HEK293 (cell line): Measurements from ENCODE around the gene CBLN4.

Source experiments
- CTCF ChIA-PET: fragments of 350-600 bp; formaldehyde crosslinking; extraction: SDS; loops from one replicate; lab custom pipeline; 2021; ENCODE audit warnings: antibody characterized with exemption; lab: Yijun Ruan, JAX
- POLR2A ChIA-PET: fragments of 300-600 bp; formaldehyde crosslinking; extraction: SDS; loops from one replicate; lab custom pipeline; 2020; ENCODE audit warnings: antibody characterized with exemption, inconsistent platforms; lab: Yijun Ruan, JAX
- H3K27ac ChIP-seq: fragments of 200-500 bp; sonication (Bioruptor generic); 2 replicates; pipeline ENCODE4 v1.5.1; 2014; ENCODE audit warnings: low read depth, low read length, control low read depth, inconsistent platforms; ENCODE audit errors: extremely low read depth
- H3K36me3 ChIP-seq, 2 experiments: fragments of 200-500 bp in 1 of 2; sonication (Bioruptor generic) in 1 of 2; 1 replicate in 1 of 2; 2 replicates in 1 of 2; pipeline ENCODE4 v1.5.1; 2014 to 2017; ENCODE audit warnings: inconsistent platforms in 2 of 2, low read length in 2 of 2; ENCODE audit not compliant: control insufficient read depth in 2 of 2, insufficient read depth in 1 of 2
- H3K4me1 ChIP-seq: fragments of 200-500 bp; sonication (Bioruptor generic); 2 replicates; pipeline ENCODE4 v1.5.1; 2014; ENCODE audit warnings: mild to moderate bottlenecking, low read length, inconsistent platforms; ENCODE audit not compliant: control insufficient read depth, insufficient read depth
- H3K4me3 ChIP-seq: 2 replicates; pipeline ENCODE4 v1.5.1; 2011; ENCODE audit warnings: low read depth, mild to moderate bottlenecking, control low read depth, low read length, moderate library complexity
- H3K9me3 ChIP-seq: fragments of 200-500 bp; sonication (Bioruptor generic); 2 replicates; pipeline ENCODE4 v1.5.1; 2014; ENCODE audit warnings: low read depth, low read length, inconsistent platforms; ENCODE audit not compliant: control insufficient read depth, insufficient read depth
- BCL11B ChIP-seq: fragments of 450-650 bp; formaldehyde crosslinking; IDR thresholded peaks from 2 replicates; pipeline ENCODE4 v1.5.1; 2016; ENCODE audit warnings: low read depth, missing biosample characterization, missing genetic modification characterization
- GLI2 ChIP-seq: fragments of 450-650 bp; formaldehyde crosslinking; IDR thresholded peaks from 2 replicates; pipeline ENCODE4; 2017; ENCODE audit warnings: missing biosample characterization, missing genetic modification characterization, low read depth, borderline replicate concordance
- HOXD13 ChIP-seq: sonication (generic); formaldehyde crosslinking; IDR thresholded peaks from 2 replicates; pipeline ENCODE4 v1.8.0; 2022; ENCODE audit warnings: missing genetic modification reagents, borderline replicate concordance
- REPIN1 ChIP-seq: fragments of 450-650 bp; formaldehyde crosslinking; IDR thresholded peaks from 2 replicates; pipeline ENCODE4 v1.5.1; 2017; ENCODE audit warnings: missing biosample characterization, missing genetic modification characterization, low read depth
- SALL2 ChIP-seq: fragments of 450-650 bp; formaldehyde crosslinking; IDR thresholded peaks from 2 replicates; pipeline ENCODE4 v1.5.0; 2017; ENCODE audit warnings: missing biosample characterization, mild to moderate bottlenecking, missing genetic modification characterization, borderline replicate concordance
- YY1 ChIP-seq: fragments of 450-650 bp; formaldehyde crosslinking; IDR thresholded peaks from 2 replicates; pipeline ENCODE4 v1.5.1; 2018; ENCODE audit warnings: missing biosample characterization, missing genetic modification characterization
- ZEB2 ChIP-seq: fragments of 450-650 bp; formaldehyde crosslinking; IDR thresholded peaks from 2 replicates; pipeline ENCODE4 v1.5.1; 2016; ENCODE audit warnings: missing biosample characterization, missing genetic modification characterization
- ZNF138 ChIP-seq: fragments of 450-650 bp; formaldehyde crosslinking; IDR thresholded peaks from 2 replicates; pipeline ENCODE4 v1.5.1; 2016; ENCODE audit warnings: missing biosample characterization, missing genetic modification characterization, borderline replicate concordance
- ZNF175 ChIP-seq: fragments of 450-650 bp; formaldehyde crosslinking; IDR thresholded peaks from 2 replicates; pipeline ENCODE4 v1.5.1; 2016; ENCODE audit warnings: missing biosample characterization, missing genetic modification characterization
- ZNF202 ChIP-seq: fragments of 450-650 bp; formaldehyde crosslinking; IDR thresholded peaks from 2 replicates; pipeline ENCODE4 v1.5.1; 2016; ENCODE audit warnings: missing biosample characterization, missing genetic modification characterization, borderline replicate concordance
- ZNF23 ChIP-seq: fragments of 450-650 bp; formaldehyde crosslinking; IDR thresholded peaks from 2 replicates; pipeline ENCODE4 v1.5.1; 2016; ENCODE audit warnings: missing biosample characterization, missing genetic modification characterization, borderline replicate concordance
- ZNF311 ChIP-seq: fragments of 450-650 bp; formaldehyde crosslinking; IDR thresholded peaks from 2 replicates; pipeline ENCODE4 v1.5.1; 2017; ENCODE audit warnings: missing biosample characterization, missing genetic modification characterization, borderline replicate concordance
- ZNF362 ChIP-seq: fragments of 450-650 bp; formaldehyde crosslinking; IDR thresholded peaks from 2 replicates; pipeline ENCODE4 v1.5.1; 2016; ENCODE audit warnings: missing biosample characterization, missing genetic modification characterization
- ZNF391 ChIP-seq: fragments of 450-650 bp; formaldehyde crosslinking; IDR thresholded peaks from 2 replicates; pipeline ENCODE4 v1.5.1; 2016; ENCODE audit warnings: low read depth, missing biosample characterization, missing genetic modification characterization, borderline replicate concordance
- ZNF423 ChIP-seq: fragments of 450-650 bp; formaldehyde crosslinking; IDR thresholded peaks from 2 replicates; pipeline ENCODE4 v1.5.1; 2016; ENCODE audit warnings: missing biosample characterization, missing genetic modification characterization
- ZNF433 ChIP-seq: fragments of 450-650 bp; formaldehyde crosslinking; IDR thresholded peaks from 2 replicates; pipeline ENCODE4 v1.5.1; 2016; ENCODE audit warnings: missing biosample characterization, missing genetic modification characterization, low read depth
- ZNF449 ChIP-seq: fragments of 450-650 bp; formaldehyde crosslinking; IDR thresholded peaks from 2 replicates; pipeline ENCODE4 v1.5.1; 2017; ENCODE audit warnings: missing biosample characterization, mild to moderate bottlenecking, missing genetic modification characterization, moderate library complexity
- ZNF529 ChIP-seq: fragments of 450-650 bp; formaldehyde crosslinking; IDR thresholded peaks from 2 replicates; pipeline ENCODE4 v1.5.1; 2017; ENCODE audit warnings: missing genetic modification characterization, missing biosample characterization; ENCODE audit not compliant: insufficient replicate concordance
- ZNF544 ChIP-seq: fragments of 450-650 bp; formaldehyde crosslinking; IDR thresholded peaks from 2 replicates; pipeline ENCODE4 v1.5.0; 2017; ENCODE audit warnings: missing biosample characterization, missing genetic modification characterization
- ZNF596 ChIP-seq: fragments of 450-650 bp; IDR thresholded peaks from 2 replicates; pipeline ENCODE4 v1.5.0; 2018; ENCODE audit warnings: missing biosample characterization, mild to moderate bottlenecking, missing genetic modification characterization, moderate library complexity
- ZNF654 ChIP-seq: fragments of 450-650 bp; formaldehyde crosslinking; IDR thresholded peaks from 2 replicates; pipeline ENCODE4 v1.5.1; 2016; ENCODE audit warnings: low read depth, missing biosample characterization, missing genetic modification characterization
- ZNF670 ChIP-seq: fragments of 450-650 bp; formaldehyde crosslinking; IDR thresholded peaks from 2 replicates; pipeline ENCODE4 v1.5.1; 2016; ENCODE audit warnings: missing biosample characterization, missing genetic modification characterization, low read depth
- ZNF792 ChIP-seq: fragments of 450-650 bp; formaldehyde crosslinking; IDR thresholded peaks from 2 replicates; pipeline ENCODE4 v1.5.1; 2016; ENCODE audit warnings: missing biosample characterization, missing genetic modification characterization
- ZNF837 ChIP-seq: fragments of 450-650 bp; formaldehyde crosslinking; IDR thresholded peaks from 2 replicates; pipeline ENCODE4 v1.5.1; 2016; ENCODE audit warnings: missing biosample characterization, missing genetic modification characterization
- TF ChIP-seq, protein P1 (sequence below): fragments of 450-650 bp; formaldehyde crosslinking; IDR thresholded peaks from 2 replicates; pipeline ENCODE4 v1.5.1; 2016; ENCODE audit warnings: missing biosample characterization, missing genetic modification characterization
- TF ChIP-seq, protein P2 (sequence below): fragments of 450-650 bp; formaldehyde crosslinking; IDR thresholded peaks from 2 replicates; pipeline ENCODE4 v1.5.1; 2016; ENCODE audit warnings: missing biosample characterization, missing genetic modification characterization, low read depth
- TF ChIP-seq, protein P3 (sequence below): sonication (generic); formaldehyde crosslinking; IDR thresholded peaks from 2 replicates; pipeline ENCODE4 v1.8.1; 2022; ENCODE audit warnings: mild to moderate bottlenecking, moderate library complexity, missing genetic modification reagents

Gene CBLN4

GRCh38 chr20:55977690-55978459 lies 27.4 kb downstream of the CBLN4 start:
- TF ChIP-seq GLI2 (tag by site-specific recombination) (no peak), ZNF670 (tag by site-specific recombination) (no peak), ZNF391 (no peak), ZNF792 (tag by site-specific recombination) (no peak), ZNF654 (tag by site-specific recombination) (no peak), YY1 (tag by site-specific recombination) (no peak), ZNF837 (tag by site-specific recombination) (no peak), REPIN1 (tag by site-specific recombination) (no peak), ZNF311 (tag by site-specific recombination) (no peak), BCL11B (tag by site-specific recombination) (no peak), SALL2 (tag by site-specific recombination) (no peak), ZNF544 (tag by site-specific recombination) (no peak), HOXD13 (CRISPR knock-in tag) (no peak), ZNF449 (tag by site-specific recombination) (no peak), ZEB2 (tag by site-specific recombination) (no peak)
- TF ChIP-seq, protein P1, sequence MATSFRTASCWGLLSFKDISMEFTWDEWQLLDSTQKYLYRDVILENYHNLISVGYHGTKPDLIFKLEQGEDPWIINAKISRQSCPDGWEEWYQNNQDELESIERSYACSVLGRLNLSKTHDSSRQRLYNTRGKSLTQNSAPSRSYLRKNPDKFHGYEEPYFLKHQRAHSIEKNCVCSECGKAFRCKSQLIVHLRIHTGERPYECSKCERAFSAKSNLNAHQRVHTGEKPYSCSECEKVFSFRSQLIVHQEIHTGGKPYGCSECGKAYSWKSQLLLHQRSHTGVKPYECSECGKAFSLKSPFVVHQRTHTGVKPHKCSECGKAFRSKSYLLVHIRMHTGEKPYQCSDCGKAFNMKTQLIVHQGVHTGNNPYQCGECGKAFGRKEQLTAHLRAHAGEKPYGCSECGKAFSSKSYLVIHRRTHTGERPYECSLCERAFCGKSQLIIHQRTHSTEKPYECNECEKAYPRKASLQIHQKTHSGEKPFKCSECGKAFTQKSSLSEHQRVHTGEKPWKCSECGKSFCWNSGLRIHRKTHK (tag by site-specific recombination): no peak
- TF ChIP-seq, protein P2, sequence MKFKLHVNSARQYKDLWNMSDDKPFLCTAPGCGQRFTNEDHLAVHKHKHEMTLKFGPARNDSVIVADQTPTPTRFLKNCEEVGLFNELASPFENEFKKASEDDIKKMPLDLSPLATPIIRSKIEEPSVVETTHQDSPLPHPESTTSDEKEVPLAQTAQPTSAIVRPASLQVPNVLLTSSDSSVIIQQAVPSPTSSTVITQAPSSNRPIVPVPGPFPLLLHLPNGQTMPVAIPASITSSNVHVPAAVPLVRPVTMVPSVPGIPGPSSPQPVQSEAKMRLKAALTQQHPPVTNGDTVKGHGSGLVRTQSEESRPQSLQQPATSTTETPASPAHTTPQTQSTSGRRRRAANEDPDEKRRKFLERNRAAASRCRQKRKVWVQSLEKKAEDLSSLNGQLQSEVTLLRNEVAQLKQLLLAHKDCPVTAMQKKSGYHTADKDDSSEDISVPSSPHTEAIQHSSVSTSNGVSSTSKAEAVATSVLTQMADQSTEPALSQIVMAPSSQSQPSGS (tag by site-specific recombination): no peak
- TF ChIP-seq, protein P3, sequence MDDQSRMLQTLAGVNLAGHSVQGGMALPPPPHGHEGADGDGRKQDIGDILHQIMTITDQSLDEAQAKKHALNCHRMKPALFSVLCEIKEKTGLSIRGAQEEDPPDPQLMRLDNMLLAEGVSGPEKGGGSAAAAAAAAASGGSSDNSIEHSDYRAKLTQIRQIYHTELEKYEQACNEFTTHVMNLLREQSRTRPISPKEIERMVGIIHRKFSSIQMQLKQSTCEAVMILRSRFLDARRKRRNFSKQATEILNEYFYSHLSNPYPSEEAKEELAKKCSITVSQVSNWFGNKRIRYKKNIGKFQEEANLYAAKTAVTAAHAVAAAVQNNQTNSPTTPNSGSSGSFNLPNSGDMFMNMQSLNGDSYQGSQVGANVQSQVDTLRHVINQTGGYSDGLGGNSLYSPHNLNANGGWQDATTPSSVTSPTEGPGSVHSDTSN (CRISPR knock-in tag): no peak
- ChIA-PET POLR2A (no interaction called here), CTCF (interaction anchor here (0.7 kb wide), 1 partner anchor 1926 kb away, joined by 3 read pairs; no protein-coding TSS in a partner anchor)
- Histone ChIP-seq H3K4me1 (no peaks in the 10 kb centered on the region), H3K27ac (no peak overlapping the region), H3K4me3 (no peak overlapping the region), H3K9me3 (no peaks in the 10 kb centered on the region), H3K36me3 (no peaks in the 10 kb centered on the region)

GRCh38 chr20:55974491-55975202 lies 30.7 kb downstream of the CBLN4 start:
- POLR2A ChIA-PET: no interaction called here
- CTCF ChIA-PET: no interaction called here
- Histone ChIP-seq H3K36me3 (no peaks in the 10 kb centered on the region), H3K27ac (no peak overlapping the region), H3K4me3 (no peak overlapping the region), H3K4me1 (no peaks in the 10 kb centered on the region), H3K9me3 (no peaks in the 10 kb centered on the region)
- TF ChIP-seq ZNF138 (tag by site-specific recombination): no peak
- no peak for TF ChIP-seq ZNF792 (tag by site-specific recombination)
- TF ChIP-seq ZNF202 (tag by site-specific recombination): no peak
- no peak for TF ChIP-seq ZNF529 (tag by site-specific recombination)
- TF ChIP-seq ZNF423 (tag by site-specific recombination): no peak
- TF ChIP-seq ZNF596: no peak
- no peak for TF ChIP-seq ZNF175 (tag by site-specific recombination)
- no peak for TF ChIP-seq SALL2 (tag by site-specific recombination)
- TF ChIP-seq ZNF23 (tag by site-specific recombination): no peak
- no peak for TF ChIP-seq ZNF433 (tag by site-specific recombination)
- TF ChIP-seq ZNF362 (tag by site-specific recombination): no peak
